ENCODE measurements around the gene MST1.

Gene MST1

DNA sequence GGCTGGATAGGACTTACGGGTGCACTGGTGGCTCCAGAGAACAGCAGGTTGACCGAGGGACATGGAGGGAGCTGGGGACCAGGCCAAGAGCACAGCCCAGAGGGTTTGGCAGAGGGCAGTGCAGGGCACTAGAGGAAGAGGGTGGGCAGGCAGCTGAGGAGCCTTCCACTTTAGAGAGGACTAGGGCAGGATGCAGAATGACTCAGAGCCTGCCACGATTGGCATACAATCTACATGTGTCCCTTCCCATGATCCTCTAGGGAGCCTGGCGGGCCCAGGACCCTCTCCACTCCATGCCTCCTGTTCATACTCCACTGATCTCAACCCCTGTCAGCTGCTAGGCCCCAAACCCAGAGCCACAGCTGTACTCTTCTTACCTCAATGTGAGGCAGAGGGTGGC is 29.5 kb downstream of the MST1 start:
- H3K9me3 ChIP-seq (ENCODE audit: low read length) = no peaks in the 10 kb centered on the region
- H3K4me3 ChIP-seq (ENCODE audit: low read length) = no peak overlapping the region
- no peaks in the 10 kb centered on the region for H3K27me3 ChIP-seq (ENCODE audit: insufficient read depth, low read length)
- no peak overlapping the region for H2AFZ ChIP-seq (ENCODE audit: low read depth, low read length)
- no peaks in the 10 kb centered on the region for H3K4me1 ChIP-seq (ENCODE audit: insufficient read depth, low read length)
- H3K36me3 ChIP-seq (ENCODE audit: insufficient read depth, low read length) = peaks cover 15% of the 10 kb centered on the region

DNA sequence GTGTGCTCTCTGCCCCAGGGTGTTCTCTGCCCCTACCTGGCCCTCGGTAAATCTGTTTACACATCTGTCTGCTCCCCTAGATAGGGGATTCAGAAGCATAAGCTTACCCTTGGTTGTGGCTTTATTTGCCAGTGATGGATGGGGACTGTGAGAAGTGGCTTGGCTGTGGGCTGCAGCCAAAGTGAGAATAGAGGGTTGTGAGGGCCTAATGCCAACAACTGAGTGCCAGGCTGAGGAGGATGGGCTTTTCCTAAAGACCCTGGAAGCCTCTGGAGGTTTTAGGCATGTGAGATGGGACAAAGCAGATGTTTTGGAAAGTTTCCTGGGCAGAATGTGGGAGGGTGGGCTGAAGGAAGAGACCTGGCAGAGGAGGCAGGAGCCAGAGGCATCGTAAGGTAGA is 30.6 kb downstream of the MST1 start:
- Histone ChIP-seq H2AFZ (ENCODE audit: low read depth, low read length) (no peak overlapping the region), H3K4me3 (ENCODE audit: low read length) (no peak overlapping the region), H3K4me1 (ENCODE audit: insufficient read depth, low read length) (no peaks in the 10 kb centered on the region), H3K9me3 (ENCODE audit: low read length) (no peaks in the 10 kb centered on the region), H3K36me3 (ENCODE audit: insufficient read depth, low read length) (peaks cover 19% of the 10 kb centered on the region), H3K27me3 (ENCODE audit: insufficient read depth, low read length) (no peaks in the 10 kb centered on the region)

DNA sequence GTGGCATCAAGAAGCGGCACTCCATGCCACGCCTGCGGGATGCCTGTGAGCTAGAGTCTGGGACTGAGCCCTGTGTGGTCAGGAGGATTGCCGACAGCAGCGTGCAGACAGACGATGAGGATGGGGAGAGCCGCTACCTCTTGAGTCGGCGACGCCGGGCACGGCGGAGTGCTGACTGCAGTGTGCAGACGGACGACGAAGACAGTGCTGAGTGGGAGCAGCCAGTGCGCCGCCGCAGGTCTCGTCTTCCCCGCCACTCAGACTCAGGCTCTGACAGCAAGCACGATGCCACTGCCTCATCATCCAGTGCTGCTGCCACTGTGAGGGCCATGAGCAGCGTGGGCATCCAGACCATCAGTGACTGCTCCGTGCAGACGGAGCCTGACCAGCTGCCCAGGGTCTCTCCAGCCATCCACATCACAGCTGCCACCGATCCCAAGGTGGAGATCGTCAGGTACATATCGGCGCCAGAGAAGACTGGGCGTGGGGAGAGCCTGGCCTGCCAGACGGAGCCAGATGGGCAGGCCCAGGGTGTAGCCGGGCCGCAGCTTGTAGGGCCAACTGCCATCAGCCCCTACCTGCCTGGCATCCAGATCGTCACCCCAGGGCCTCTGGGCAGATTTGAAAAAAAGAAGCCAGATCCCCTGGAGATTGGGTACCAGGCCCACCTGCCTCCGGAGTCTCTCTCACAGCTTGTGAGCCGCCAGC is 31.9 kb downstream of the MST1 start:
- no peaks in the 10 kb centered on the region for H3K27me3 ChIP-seq (ENCODE audit: insufficient read depth, low read length)
- no peak overlapping the region for H3K4me3 ChIP-seq (ENCODE audit: low read length)
- no peaks in the 10 kb centered on the region for H3K4me1 ChIP-seq (ENCODE audit: insufficient read depth, low read length)
- H3K36me3 ChIP-seq (ENCODE audit: insufficient read depth, low read length) = peaks cover 26% of the 10 kb centered on the region
- no peaks in the 10 kb centered on the region for H3K9me3 ChIP-seq (ENCODE audit: low read length)
- H2AFZ ChIP-seq (ENCODE audit: low read depth, low read length) = no peak overlapping the region

DNA sequence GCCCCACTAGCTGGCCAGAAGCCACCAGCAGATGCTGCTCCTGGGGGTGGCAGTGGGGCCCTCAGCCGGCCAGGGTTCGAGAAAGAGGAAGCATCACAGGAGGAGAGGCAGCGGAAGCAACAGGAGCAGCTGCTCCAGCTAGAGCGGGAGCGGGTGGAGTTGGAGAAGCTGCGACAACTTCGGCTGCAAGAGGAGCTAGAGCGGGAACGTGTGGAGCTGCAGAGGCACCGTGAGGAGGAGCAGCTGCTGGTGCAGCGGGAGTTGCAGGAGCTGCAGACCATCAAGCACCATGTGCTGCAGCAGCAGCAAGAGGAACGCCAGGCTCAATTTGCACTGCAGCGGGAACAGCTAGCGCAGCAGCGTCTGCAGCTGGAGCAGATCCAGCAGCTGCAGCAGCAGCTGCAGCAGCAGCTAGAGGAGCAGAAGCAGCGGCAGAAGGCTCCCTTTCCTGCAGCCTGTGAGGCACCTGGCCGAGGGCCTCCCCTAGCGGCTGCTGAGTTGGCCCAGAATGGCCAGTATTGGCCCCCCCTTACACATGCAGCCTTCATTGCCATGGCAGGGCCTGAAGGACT is 32.6 kb downstream of the MST1 start:
- H3K36me3 ChIP-seq (ENCODE audit: insufficient read depth, low read length) = peaks cover 33% of the 10 kb centered on the region
- H3K4me3 ChIP-seq (ENCODE audit: low read length) = no peak overlapping the region
- H3K4me1 ChIP-seq (ENCODE audit: insufficient read depth, low read length) = no peaks in the 10 kb centered on the region
- no peaks in the 10 kb centered on the region for H3K27me3 ChIP-seq (ENCODE audit: insufficient read depth, low read length)
- H2AFZ ChIP-seq (ENCODE audit: low read depth, low read length) = no peak overlapping the region
- no peaks in the 10 kb centered on the region for H3K9me3 ChIP-seq (ENCODE audit: low read length)

DNA sequence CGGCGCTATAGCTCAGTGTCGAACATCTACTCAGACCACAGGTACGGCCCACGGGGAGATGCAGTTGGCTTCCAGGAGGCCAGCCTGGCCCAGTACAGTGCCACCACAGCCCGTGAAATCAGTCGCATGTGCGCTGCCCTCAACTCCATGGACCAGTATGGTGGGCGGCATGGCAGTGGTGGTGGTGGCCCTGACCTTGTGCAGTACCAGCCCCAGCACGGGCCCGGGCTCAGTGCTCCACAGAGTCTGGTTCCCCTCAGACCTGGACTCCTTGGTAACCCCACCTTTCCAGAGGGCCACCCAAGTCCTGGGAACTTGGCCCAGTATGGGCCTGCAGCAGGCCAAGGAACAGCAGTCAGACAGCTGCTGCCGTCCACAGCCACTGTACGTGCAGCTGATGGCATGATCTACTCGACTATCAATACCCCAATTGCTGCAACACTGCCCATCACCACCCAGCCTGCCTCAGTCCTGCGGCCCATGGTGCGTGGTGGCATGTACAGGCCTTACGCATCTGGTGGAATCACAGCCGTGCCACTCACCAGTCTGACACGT is 33.5 kb downstream of the MST1 start:
- Histone ChIP-seq H3K4me1 (ENCODE audit: insufficient read depth, low read length) (no peaks in the 10 kb centered on the region), H3K4me3 (ENCODE audit: low read length) (no peak overlapping the region), H3K9me3 (ENCODE audit: low read length) (no peaks in the 10 kb centered on the region), H3K36me3 (ENCODE audit: insufficient read depth, low read length) (peaks cover 36% of the 10 kb centered on the region), H3K27me3 (ENCODE audit: insufficient read depth, low read length) (no peaks in the 10 kb centered on the region), H2AFZ (ENCODE audit: low read depth, low read length) (no peak overlapping the region)

DNA sequence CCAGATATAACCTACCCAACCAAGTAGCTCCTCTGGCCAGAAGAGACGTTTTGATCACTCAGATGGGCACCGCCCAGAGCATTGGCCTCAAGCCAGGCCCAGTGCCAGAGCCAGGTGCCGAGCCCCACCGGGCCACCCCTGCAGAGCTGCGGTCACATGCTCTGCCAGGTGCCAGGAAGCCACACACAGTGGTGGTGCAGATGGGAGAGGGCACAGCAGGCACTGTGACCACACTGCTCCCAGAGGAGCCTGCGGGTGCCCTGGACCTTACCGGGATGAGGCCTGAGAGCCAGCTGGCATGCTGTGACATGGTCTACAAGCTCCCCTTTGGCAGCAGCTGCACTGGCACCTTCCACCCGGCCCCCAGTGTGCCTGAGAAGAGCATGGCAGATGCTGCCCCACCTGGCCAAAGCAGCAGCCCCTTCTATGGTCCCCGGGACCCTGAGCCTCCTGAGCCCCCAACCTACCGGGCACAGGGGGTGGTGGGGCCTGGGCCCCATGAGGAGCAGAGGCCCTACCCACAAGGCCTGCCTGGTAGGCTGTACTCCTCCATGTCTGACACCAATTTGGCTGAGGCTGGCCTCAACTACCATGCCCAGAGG is 34.2 kb downstream of the MST1 start:
- Histone ChIP-seq H3K36me3 (ENCODE audit: insufficient read depth, low read length) (peaks cover 36% of the 10 kb centered on the region), H3K4me1 (ENCODE audit: insufficient read depth, low read length) (no peaks in the 10 kb centered on the region), H3K27me3 (ENCODE audit: insufficient read depth, low read length) (no peaks in the 10 kb centered on the region), H2AFZ (ENCODE audit: low read depth, low read length) (no peak overlapping the region), H3K9me3 (ENCODE audit: low read length) (no peaks in the 10 kb centered on the region), H3K4me3 (ENCODE audit: low read length) (no peak overlapping the region)

DNA sequence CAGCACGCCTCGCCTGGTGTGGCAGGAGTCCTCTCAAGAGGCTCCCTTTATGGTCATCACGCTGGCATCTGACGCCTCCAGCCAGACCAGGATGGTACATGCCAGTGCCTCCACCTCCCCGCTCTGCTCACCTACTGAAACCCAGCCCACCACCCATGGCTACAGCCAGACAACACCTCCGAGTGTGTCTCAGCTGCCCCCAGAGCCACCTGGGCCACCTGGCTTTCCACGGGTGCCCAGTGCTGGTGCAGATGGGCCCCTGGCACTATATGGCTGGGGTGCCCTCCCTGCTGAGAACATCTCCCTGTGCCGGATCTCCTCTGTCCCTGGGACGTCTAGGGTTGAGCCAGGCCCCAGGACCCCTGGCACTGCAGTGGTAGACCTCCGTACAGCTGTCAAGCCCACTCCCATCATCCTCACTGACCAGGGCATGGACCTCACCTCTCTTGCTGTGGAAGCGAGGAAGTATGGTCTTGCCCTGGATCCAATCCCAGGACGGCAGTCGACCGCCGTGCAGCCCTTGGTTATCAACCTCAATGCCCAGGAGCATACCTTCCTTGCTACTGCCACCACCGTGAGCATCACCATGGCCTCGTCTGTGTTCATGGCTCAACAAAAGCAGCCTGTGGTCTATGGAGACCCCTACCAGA is 35.0 kb downstream of the MST1 start:
- no peaks in the 10 kb centered on the region for H3K27me3 ChIP-seq (ENCODE audit: insufficient read depth, low read length)
- no peaks in the 10 kb centered on the region for H3K9me3 ChIP-seq (ENCODE audit: low read length)
- no peak overlapping the region for H3K4me3 ChIP-seq (ENCODE audit: low read length)
- no peak overlapping the region for H2AFZ ChIP-seq (ENCODE audit: low read depth, low read length)
- peaks cover 36% of the 10 kb centered on the region for H3K36me3 ChIP-seq (ENCODE audit: insufficient read depth, low read length)
- no peaks in the 10 kb centered on the region for H3K4me1 ChIP-seq (ENCODE audit: insufficient read depth, low read length)

DNA sequence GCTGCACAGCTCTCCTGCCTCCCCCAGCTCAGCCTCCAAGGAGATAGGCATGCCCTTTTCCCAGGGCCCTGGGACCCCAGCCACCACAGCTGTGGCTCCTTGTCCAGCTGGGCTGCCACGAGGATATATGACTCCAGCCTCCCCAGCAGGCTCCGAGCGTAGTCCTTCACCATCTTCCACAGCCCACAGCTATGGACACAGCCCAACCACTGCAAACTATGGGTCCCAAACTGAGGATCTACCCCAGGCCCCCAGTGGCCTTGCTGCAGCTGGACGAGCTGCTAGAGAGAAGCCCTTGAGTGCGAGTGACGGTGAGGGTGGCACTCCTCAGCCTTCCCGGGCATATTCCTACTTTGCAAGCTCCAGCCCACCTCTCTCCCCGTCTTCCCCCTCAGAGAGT is 35.7 kb downstream of the MST1 start:
- H3K27me3 ChIP-seq (ENCODE audit: insufficient read depth, low read length) = no peaks in the 10 kb centered on the region
- no peak overlapping the region for H3K4me3 ChIP-seq (ENCODE audit: low read length)
- H3K9me3 ChIP-seq (ENCODE audit: low read length) = no peaks in the 10 kb centered on the region
- H3K36me3 ChIP-seq (ENCODE audit: insufficient read depth, low read length) = peaks cover 36% of the 10 kb centered on the region
- no peak overlapping the region for H2AFZ ChIP-seq (ENCODE audit: low read depth, low read length)
- no peaks in the 10 kb centered on the region for H3K4me1 ChIP-seq (ENCODE audit: insufficient read depth, low read length)

DNA sequence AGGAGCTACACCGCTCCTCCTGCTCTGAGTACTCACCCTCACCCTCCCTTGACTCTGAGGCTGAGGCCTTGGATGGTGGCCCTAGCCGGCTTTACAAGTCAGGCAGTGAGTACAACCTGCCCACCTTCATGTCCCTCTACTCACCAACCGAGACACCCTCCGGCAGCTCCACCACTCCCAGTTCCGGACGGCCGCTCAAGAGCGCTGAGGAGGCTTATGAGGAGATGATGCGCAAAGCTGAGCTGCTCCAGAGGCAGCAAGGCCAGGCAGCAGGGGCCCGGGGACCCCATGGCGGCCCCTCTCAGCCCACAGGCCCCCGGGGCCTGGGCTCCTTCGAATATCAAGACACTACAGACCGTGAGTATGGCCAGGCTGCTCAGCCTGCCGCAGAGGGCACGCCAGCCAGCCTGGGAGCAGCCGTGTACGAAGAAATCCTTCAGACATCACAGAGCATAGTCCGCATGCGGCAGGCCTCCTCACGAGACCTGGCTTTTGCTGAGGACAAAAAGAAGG is 36.3 kb downstream of the MST1 start:
- peaks cover 36% of the 10 kb centered on the region for H3K36me3 ChIP-seq (ENCODE audit: insufficient read depth, low read length)
- no peaks in the 10 kb centered on the region for H3K9me3 ChIP-seq (ENCODE audit: low read length)
- H3K4me3 ChIP-seq (ENCODE audit: low read length) = no peak overlapping the region
- no peaks in the 10 kb centered on the region for H3K27me3 ChIP-seq (ENCODE audit: insufficient read depth, low read length)
- H3K4me1 ChIP-seq (ENCODE audit: insufficient read depth, low read length) = no peaks in the 10 kb centered on the region
- H2AFZ ChIP-seq (ENCODE audit: low read depth, low read length) = no peak overlapping the region

DNA sequence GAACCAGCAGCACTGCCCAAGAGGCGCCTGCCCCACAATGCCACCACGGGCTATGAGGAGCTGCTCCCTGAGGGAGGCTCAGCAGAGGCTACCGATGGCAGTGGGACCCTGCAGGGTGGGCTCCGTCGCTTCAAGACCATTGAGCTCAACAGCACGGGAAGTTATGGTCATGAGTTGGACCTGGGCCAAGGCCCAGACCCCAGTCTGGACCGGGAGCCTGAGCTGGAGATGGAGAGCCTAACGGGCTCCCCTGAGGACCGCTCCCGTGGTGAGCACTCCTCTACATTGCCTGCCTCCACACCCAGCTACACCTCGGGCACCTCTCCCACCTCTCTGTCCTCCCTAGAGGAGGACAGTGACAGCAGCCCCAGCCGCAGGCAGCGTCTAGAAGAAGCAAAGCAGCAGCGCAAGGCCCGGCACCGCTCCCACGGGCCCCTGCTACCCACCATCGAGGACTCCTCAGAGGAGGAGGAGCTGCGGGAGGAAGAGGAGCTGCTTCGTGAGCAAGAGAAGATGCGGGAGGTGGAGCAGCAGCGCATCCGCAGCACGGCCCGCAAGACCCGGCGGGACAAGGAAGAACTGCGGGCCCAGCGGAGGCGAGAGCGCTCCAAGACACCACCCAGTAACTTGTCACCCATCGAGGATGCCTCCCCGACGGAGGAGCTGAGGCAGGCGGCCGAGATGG is 36.9 kb downstream of the MST1 start:
- Histone ChIP-seq H3K4me1 (ENCODE audit: insufficient read depth, low read length) (no peaks in the 10 kb centered on the region), H3K27me3 (ENCODE audit: insufficient read depth, low read length) (no peaks in the 10 kb centered on the region), H2AFZ (ENCODE audit: low read depth, low read length) (no peak overlapping the region), H3K36me3 (ENCODE audit: insufficient read depth, low read length) (peaks cover 36% of the 10 kb centered on the region), H3K4me3 (ENCODE audit: low read length) (no peak overlapping the region), H3K9me3 (ENCODE audit: low read length) (no peaks in the 10 kb centered on the region)

DNA sequence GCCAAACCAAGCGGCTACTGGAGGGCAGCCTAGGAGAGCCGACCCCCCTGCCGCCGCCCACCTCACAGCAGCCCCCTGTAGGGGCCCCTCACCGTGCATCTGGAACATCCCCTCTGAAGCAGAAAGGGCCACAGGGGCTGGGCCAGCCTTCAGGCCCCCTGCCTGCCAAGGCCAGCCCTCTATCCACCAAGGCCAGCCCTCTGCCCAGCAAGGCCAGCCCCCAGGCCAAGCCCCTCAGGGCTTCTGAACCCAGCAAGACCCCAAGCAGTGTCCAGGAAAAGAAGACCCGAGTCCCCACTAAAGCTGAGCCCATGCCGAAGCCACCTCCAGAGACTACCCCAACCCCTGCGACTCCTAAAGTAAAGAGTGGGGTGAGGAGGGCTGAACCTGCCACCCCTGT is 38.6 kb downstream of the MST1 start:
- H3K9me3 ChIP-seq (ENCODE audit: low read length) = no peaks in the 10 kb centered on the region
- no peaks in the 10 kb centered on the region for H3K4me1 ChIP-seq (ENCODE audit: insufficient read depth, low read length)
- H3K4me3 ChIP-seq (ENCODE audit: low read length) = no peak overlapping the region
- peaks cover 27% of the 10 kb centered on the region for H3K36me3 ChIP-seq (ENCODE audit: insufficient read depth, low read length)
- H2AFZ ChIP-seq (ENCODE audit: low read depth, low read length) = no peak overlapping the region
- H3K27me3 ChIP-seq (ENCODE audit: insufficient read depth, low read length) = no peaks in the 10 kb centered on the region

DNA sequence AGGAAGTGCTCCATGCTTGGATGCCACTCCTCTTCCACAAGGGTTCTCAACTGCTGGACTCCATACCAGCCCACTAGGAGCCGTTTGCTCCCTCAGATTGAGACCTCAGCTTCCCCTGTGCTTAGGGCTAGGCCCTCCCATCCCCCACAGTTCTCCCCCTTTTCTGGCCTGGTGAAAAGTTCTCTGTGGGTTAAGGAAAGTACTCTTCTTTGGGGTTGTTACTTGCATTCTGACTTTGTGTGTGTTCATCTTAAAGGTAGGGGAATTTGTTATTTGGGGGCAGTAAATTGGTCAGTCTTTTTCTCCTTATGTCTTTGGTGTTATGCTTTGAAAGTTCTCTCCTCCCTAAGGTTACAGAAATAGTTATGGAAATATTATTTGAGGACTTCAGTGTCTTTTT is 39.1 kb downstream of the MST1 start:
- Histone ChIP-seq H2AFZ (ENCODE audit: low read depth, low read length) (no peak overlapping the region), H3K4me1 (ENCODE audit: insufficient read depth, low read length) (no peaks in the 10 kb centered on the region), H3K4me3 (ENCODE audit: low read length) (no peak overlapping the region), H3K27me3 (ENCODE audit: insufficient read depth, low read length) (no peaks in the 10 kb centered on the region), H3K9me3 (ENCODE audit: low read length) (no peaks in the 10 kb centered on the region), H3K36me3 (ENCODE audit: insufficient read depth, low read length) (peaks cover 25% of the 10 kb centered on the region)

Measured in neuron (in vitro differentiated cells).